Fibroblast of peridontal ligament (primary cell): ENCODE results near the gene YOD1.
"Not testable (repeated sequence)": the region's sequence is repeated elsewhere in the genome, so short reads cannot be mapped to it uniquely, and the experiment has no call there.

Experiments
- DNase-seq: peaks from one replicate; pipeline ENCODE4 v3.0.0-alpha.2; 2010; ENCODE audit errors: extremely low read depth

YOD1 gene

DNA sequence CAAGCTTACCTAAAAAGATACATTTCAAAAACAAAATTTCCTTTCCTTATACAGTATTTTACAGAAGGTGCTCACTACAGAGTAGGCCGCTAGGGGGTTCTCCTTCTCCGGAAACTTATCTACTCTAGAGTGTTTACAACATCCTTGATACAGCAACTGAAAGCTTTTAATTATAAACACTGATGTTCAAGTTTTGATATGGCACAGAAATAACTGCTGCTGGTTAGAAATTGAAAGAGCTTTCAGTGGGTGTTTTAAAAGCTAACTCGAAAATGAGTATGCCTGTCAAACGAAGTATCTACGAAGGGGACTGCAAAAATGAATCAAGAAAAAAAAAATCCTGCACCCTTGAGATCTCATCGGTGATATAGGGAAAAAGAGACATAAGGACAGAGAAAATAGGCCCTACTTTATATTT, 1.0 kb downstream of the YOD1 start:
- DNase-seq: peak; percentile 68

DNA sequence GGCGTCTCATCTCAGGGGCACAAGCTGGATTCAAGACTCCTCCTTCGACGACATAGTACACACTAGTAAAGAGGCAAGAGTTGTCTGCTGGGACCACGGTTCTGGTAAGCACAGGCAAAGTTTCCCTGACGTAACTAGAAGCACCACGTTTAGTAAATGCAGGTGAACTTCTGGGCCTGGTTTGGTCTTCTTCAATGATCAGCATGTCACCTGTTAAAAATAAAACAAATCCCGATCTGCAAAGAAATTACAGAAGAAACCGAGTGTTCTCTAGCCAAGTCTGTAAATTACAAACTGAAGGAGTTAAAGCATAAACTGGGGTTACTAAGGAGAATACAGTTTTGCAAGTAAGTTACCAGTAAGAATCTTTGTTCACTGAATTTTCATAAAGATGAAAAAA, 1.5 kb downstream of the YOD1 start:
- DNase-seq: no peak

DNA sequence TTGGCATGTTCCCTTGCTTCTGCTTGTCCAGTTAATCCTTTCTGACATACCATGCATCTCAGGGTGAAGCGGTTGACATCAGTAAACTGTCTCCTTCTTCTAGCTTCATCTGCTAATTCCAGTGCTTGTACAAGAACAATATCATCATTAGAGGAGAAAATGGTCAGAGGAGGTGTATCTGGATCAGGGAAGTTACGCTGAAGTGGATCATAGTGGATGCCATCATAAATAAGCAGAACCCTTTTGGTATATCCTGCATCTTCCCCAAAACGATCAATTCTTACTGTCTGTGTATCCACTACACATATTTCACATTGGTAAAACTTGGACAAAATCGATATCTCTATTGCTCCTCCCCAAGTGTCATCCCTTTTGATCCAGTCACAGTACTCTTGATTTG, 2.0 kb downstream of the YOD1 start:
- no peak for DNase-seq

DNA sequence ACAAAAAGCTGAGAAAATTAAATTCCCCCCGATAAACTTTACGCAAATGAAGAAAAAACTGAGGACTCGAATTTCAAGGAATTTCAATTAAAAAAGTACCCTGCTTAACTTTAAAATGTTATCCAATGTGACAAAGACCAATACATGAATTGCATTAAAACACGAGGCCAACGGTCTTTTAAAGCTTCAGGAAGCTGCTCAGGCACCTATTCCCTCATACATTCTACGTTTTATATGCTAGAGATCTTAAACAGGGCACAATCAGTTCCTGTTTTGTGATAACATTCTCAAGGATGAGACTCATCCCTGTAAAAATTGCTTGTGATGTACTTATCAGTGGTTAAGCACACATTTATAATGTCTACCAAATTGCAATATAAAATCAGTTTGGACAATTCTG, 3.0 kb downstream of the YOD1 start:
- no peak for DNase-seq

DNA sequence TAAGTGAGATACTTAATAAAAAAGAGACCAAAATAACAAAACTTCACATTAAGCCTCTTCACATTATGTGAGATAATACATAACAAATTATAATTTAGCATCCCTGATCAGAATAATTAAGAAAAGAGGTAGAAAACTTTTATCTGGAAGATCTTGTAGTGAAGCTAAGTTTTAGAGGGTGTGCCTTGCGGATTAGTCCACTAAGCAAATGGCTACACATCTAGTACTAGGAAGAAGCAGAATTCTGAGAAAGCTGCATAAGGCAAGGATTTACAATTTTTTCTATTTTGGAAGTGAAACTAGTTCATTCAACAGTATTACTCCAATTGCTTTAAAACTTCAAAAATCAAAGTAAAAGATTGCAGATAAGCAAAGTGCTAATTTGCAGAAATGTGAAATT, 3.5 kb downstream of the YOD1 start:
- no peak for DNase-seq

DNA sequence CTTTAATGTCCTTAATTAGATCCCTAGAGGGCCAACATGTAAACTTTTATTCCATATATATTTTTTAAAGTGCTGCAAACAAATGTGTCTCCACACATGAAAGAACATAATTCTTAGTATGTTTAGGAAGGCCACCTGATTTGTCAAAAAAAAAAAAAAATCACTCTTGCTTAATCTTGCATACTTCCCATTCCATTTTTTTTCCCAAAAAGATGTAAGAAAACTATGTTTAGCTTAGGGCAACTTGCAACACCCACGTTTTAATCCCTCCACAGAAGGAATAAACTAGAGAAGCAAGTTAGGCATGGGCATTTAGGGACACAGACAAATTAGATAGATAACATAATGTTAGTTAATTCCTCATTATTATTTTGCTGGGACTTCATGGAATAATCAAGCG, 5.6 kb downstream of the YOD1 start:
- DNase-seq: peak; percentile 12

DNA sequence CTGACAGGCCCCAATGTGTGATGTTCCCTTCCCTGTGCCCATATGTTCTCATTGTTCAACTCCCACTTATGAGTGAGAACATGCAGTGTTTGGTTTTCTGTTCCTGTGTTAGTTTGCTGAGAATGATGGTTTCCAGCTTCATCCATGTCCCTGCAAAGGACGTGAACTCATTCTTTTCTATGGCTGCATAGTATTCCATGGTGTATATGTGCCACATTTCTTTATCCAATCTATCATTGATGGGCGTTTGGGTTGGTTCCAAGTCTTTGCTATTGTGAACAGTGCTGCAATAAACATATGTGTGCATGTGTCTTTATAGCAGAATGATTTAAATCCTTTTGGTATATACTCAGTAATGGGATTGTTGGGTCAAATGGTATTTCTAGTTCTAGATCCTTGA, 9.6 kb downstream of the YOD1 start:
- not testable (repeated sequence) for DNase-seq

DNA sequence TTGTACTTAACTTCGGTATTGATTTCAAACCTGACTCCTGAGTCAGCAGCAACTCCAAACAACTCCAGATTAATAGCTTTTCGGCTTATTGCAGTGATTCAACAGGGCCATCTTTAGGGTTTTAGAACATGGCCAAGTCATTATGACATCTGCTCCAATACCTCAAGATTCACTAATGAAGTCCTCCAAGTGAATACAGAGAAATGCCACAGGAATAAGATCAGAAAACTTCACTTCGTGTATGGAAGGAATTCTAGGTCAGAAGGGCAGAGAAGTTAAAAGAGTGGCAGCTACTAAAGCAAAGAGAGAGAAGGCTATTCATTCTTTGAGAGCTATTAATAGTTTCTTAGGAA, 10.9 kb downstream of the YOD1 start:
- peak; percentile 8 for DNase-seq

DNA sequence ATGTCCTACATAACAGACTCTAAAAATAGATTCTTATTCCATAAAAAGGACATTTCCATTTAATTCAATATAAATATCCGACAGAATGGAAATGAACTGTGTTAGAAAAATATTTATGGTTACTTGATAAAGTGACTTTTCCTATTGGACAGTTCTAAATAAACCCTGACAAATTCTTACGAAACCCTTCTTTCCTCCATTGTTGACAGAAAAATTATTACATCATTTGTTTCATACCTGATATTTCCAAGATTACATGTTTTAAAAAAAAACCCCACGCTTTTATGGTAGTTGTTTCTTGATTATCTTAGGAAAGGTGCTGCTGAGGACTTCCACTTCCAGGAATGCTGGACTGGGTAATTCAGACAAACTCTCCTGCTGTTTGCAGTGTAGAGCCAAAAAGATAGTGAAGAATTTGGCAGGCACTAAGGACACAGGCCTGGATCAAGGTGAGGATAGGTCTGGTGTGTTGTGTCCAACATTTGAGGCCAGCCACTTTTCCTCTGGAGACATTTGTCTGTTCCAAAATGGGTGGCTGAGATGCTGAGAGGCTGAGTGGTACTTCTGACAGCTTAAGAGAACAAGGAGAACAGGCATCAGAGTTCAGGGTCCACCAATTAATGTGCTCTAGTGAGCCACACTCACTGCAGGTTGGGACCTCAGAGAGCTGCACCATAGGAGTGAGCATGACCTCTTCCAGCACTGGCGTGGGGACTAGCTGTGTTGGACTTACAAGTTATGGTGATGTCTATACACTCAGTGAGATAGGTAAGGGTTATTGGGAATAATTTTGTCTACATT, 11.4 kb downstream of the YOD1 start:
- DNase-seq: no peak

DNA sequence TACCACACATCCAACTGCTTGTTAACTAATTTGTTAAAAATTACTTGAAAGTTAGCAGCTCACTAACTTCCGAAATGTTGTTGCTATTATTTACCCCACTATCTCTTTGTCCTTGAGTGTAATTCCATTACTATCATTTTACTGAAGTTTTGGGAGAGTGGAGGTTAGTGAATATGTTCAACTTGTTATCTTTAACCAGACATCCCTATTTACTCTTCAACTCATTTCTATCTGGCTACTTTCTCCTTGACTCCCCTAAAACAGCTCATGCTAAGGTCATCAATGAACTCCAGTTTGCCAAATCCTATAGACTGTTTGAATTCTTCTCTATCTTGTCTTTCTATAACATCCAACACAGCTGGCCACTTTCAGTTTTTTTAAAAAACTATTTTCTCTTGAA, 14.1 kb downstream of the YOD1 start:
- DNase-seq: no peak

DNA sequence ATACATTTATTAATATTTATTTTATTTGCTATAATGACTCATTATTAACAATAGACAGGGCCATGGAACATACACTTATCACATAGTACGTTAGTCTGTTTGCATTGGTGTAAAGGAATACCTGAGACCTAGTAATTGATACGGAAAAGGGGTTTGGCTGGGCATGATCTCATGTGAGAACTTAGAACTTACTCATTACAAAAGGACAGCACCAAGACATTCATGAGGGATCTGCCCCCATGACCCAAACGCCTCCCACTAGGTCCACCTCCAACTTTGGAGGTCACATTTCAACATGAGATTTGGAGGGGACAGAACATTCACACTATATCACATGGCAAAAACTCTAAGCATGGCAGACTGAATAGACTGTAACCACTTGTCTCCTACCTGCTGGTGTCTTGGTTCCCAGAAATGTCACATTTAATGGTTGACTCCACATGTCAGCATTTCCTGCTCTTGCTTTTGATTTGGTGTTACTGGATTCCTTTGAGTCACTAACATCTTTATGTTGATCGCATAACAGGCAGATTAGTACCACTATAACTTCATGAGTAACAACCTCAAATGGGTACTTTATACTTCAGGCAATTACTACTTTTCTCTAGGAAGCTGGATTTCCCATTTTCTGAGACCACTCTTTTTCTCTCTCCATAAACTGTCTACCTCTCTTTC, 15.0 kb downstream of the YOD1 start:
- DNase-seq: no peak

DNA sequence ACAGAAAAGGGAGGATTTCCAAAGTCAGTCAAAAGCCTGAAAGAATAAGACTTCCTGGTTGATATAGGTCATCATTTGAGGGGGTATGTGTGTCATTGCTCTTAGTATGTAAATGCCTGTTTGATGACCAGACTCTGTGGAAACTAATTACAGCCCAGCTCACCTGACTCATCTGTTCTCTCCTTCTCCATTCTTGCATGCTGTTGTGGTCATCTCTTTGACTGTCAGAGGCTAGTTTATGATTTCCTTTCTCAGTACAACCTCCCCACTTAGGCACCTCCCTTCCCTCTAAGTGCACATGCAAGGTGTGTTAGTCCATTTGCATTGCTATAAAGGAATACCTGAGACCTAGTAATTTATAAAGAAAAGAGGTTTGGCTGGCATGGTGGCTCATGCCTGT, 16.0 kb downstream of the YOD1 start:
- DNase-seq: no peak

DNA sequence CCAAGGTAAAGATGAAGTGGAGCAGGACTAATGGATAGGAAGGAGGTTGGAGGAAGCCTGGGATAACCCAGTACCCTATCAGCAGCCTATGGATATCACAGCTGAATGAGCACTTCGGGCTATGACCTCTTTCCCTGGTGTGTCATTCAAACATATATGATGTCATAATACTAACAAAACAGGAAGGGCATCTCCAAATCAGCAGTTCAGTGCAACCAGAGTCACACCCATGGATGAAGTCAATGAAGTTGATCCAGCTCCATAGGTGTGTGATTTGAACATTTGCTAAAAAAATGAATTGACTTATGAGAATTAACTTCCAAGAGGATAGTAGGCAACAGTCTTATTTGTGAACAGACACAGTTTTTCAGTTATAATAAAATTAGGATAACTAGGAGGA, 16.8 kb downstream of the YOD1 start:
- DNase-seq: no peak

DNA sequence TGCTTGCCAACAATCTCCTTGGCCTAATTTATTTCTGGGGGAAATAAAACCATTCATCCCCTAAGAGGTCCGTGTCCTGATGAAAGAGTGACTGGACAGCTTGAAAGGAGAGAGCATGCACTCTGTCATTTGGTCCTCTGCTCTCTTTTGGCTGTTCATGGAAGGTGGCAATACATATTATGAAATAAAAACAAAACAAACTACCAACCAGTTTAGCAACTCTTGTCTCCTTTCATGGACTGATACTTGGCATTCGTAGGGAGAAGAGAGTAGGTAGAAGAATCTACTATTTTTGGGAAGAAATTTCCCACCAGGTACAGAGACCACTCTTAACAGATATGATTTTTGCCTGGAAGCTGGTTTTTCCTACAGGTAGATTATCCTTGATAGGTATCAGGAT, 17.7 kb downstream of the YOD1 start:
- DNase-seq: no peak

DNA sequence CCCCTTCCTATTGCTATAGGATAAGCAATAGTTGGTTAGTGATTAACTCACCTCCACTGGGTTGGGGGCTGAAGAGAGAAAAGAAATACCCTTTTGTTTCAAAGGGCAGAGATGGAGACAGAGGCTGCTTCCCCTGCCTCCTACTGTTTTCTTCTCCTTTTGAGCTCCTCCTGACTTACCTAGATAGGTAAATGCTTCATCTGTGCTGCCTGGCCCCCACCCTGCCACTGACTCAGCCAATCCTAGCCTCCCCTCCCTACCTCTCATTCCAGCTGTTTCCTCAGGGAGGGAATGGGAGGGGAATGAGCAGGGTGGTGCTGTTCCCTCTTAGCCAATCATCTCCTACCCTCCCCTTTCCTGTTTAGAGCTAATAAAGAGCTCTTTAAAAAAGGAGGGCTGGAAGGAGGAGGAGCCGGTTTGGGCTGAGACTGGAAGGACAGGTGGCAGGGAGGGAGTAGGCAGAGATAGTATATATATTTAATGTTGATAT, 18.4 kb downstream of the YOD1 start, which contains the start of gene C1orf116:
TSS of gene C1orf116 (minus strand) at position 229 of the 490 bp plus-strand sequence. CDS start 5,158 bp downstream, outside the sequence.
- no peak for DNase-seq

DNA sequence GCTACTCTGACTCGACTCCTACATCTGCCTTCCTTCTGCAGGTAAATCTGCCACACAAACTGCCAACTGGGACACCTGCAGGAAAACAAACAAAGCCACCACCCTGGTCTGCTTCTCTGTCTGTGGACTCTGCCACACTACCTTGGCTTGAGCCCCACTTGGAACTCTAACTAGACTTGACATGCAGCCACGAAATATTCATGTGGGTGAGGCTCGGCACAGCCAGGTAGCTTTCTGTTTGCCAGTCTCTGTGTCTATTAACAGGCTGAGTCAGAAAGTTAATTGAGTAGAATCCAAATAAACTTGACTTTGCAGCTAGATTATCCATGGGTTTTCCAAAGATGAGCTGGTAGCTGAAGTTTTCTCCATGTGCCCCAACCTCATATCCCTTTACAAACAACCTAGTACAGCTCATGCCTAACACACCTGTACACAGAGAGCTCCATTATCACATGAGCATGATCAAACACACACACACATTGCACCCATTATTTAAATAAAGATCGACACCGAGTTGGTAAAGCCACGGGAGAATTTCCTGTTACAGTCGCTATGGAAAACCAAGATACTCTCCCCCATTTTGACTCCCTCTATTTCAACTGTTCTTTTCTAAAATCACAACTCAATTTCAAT, 19.3 kb downstream of the YOD1 start:
- no peak for DNase-seq

DNA sequence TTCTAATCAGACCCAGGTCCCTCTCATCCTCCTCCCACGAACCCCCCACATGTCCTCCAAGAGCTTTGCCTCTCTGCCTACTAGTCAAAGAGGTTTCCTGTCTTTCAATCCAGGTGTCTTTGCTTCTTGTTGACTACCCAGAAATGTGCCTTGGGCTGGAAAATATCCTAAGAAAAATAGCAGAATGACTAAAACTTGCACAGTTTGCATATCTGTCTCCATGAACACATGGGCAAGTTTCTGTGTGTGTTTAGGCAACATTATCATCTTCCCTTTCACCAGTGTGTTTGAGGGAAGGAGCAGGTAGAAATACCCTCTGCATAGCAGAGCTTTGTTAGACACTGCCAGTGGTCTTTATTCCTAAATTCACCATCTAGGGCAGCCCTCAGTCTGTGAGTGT, 20.0 kb downstream of the YOD1 start:
- DNase-seq: no peak

DNA sequence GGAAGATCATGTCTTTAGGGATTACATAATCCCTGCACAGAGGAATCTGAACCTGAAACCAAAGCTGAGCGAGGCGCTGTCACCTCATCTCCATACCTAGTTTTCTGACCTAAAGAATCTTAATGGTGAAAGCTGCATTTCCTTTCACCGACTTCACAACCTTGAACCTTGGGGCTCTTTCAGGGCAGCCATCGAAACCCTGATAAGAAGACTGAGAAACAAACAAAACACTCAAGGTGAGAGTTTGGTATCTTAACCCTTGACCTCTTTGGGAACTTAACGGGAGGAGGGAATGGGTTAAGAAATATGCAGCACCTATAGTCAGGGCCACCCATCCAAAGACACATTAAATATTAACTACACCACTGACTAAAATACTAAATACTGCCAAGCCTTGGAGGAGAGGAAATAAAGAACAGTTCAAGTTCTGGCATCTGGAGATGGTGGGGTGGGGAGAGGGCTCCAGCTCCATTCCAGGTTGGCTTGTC, 20.4 kb downstream of the YOD1 start:
- no peak for DNase-seq

DNA sequence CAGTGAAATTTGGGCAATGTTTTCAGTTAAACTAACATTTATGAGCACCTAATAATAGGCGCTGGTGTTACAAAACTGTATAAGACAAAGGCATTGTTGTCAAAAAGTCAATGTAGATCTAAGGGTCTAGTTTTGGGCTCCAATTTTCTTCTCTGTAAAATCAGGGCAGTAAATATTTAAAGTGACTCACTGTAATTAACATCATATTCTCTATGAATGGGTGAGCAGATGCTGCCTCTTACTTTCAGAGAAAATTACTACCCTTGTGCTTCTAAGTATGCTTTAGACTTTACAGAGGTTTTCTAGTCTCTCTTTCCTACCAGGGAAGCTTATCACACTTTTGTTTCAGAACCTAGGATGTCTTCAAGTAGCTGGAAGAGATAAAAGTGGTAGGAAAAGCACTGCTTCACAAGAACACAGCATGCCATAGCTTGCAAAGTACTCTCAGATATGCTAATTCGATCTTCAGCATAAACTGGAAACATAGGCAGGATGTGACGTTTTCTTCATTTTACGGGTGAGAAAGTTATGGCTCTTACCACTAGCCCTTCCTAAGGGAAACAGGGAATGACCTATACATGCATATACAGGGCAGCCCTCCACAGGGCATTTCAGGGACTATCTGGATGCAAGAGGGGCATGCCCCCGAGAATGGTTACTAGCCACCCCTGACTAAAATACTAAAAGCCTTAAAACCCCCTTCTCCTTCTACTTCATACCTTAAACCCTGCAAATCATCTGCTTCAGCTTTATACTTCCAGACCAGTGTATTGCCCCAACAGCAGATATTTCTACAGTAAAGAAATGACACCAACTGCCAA, 21.1 kb downstream of the YOD1 start:
- no peak for DNase-seq

DNA sequence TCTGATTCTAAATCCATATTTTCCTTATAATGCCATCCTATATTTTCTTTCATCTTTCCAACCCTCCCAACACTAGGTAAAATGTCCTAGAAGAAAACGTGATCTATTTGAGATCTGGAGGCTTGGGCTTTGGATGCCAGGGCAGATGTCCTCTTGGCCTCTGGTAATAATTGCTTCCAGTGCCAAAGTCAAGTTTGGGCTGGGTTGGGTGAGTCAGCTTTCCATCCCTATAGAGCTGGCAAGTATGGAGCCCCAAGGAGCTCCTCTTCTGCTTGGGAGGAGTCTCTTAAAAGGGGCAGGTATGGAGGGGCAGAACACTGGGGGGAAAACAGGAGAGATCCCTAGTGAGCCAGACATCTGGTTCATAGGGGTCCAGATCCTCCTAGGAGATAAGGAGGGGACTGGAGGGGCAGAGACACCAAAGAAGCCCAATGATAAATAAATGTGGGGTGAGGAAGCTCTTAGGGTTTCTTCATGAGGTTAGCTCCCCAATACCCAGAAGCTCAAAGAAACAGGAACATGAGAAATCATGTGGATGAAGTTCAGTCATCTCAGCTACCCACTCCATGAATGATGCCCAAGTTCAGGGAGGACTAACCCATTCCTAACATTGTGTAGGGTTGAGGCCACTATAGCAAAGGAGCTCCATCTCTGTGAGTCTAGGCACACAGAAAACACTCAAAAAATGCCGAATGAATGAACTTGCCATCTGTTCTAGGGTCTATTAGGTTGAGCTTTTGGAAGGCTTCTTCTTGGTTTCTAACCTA, 21.9 kb downstream of the YOD1 start:
- DNase-seq: no peak

DNA sequence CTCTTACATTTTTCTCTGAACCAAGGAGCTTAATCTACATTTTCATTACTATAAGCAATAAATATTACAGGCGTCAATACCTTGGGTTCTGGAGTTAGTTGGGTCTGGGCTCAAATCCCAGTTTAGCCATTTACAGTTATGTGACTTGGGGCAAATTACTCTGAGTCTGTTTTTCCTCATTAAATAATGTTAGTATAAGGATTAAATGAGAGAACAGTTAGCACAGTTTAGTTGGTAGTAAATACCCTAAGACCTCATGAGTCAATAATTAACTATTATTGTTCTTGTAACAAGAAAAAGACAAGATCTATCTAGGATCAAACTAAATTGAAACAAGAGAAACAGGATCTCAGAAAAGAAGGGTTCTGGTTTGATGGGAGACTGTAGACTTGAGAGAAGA, 23.1 kb downstream of the YOD1 start:
- no peak for DNase-seq
